A673 (cell line): ENCODE results near the gene IFT122.

Experiments
- CTCF ChIP-seq: fragments of 300-800, 200-600 bp; sonication (generic); conservative IDR thresholded peaks from 2 replicates; pipeline ENCODE4 v1.5.1; 2017; ENCODE audit warnings: low read depth, mild to moderate bottlenecking, antibody characterized with exemption, low read length, moderate library complexity, mixed read lengths
- EZH2 ChIP-seq: fragments of 200-600 bp; sonication (generic); IDR thresholded peaks from 2 replicates; pipeline ENCODE4 v1.6.1; 2017; ENCODE audit warnings: borderline replicate concordance, low read depth, mild to moderate bottlenecking, mixed read lengths, antibody characterized with exemption, low read length; ENCODE audit not compliant: poor library complexity, severe bottlenecking

- TF ChIP-seq CTCF (no peak), EZH2 (no peak)
Measured at GRCh38 chr3:129556890-129557547, 117.0 kb downstream of the IFT122 start.
